Stomach (tissue), 9 donors: ENCODE measurements around the gene SLC6A18. TPM values are rescaled to one million over a fixed set of nuclear protein-coding genes. Genes with fewer than 3 reads are reported as not detected.

ENCODE experiments used
- DNase-seq, 2 donors: peaks; one replicate each; pipeline versions ENCODE4 v3.0.0 to v3.0.0-alpha.2; 2013 to 2019
- H3K27ac ChIP-seq, 5 donors: fragments of 200-600 bp in 4 of 5; sonication (generic) in 4 of 5; one replicate each; pipeline ENCODE4 v1.5.1; 2013 to 2019; ENCODE audit warnings: mild to moderate bottlenecking in 1 of 5, moderate library complexity in 1 of 5
- H3K27me3 ChIP-seq, 3 donors: fragments of 200-600 bp; sonication (generic); one replicate each; pipeline ENCODE4 v1.5.1; 2017 to 2019; ENCODE audit warnings: mixed run types in 1 of 3
- H3K36me3 ChIP-seq, 4 donors: fragments of 200-600 bp; sonication (generic); 1 replicate in 3 of 4; 2 replicates in 1 of 4; pipeline ENCODE4 v1.5.1; 2016 to 2019
- H3K4me1 ChIP-seq, 4 donors: fragments of 200-600 bp; sonication (generic); one replicate each; pipeline ENCODE4 v1.5.1; 2016 to 2019
- H3K4me3 ChIP-seq, 4 donors: fragments of 200-600 bp; sonication (generic) in 3 of 4; one replicate each; pipeline ENCODE4 v1.5.1; 2016 to 2019; ENCODE audit warnings: mild to moderate bottlenecking in 1 of 4
- H3K9me3 ChIP-seq, 4 donors: fragments of 200-600 bp; sonication (generic); one replicate each; pipeline ENCODE4 v1.5.1; 2016 to 2019
- CTCF ChIP-seq, 7 experiments: fragments of 450-650 bp in 4 of 7; fragments of 200-600 bp in 3 of 7; sonication (generic) in 3 of 7; IDR thresholded peaks; one replicate each; pipeline ENCODE4 v1.5.1; 2016 to 2019; ENCODE audit warnings: antibody characterized with exemption in 7 of 7, control low read depth in 2 of 7, mild to moderate bottlenecking in 1 of 7
- EP300 ChIP-seq: sonication (generic); formaldehyde crosslinking; IDR thresholded peaks from one replicate; pipeline ENCODE4 v1.6.1; 2017; ENCODE audit warnings: antibody characterized with exemption
- POLR2A ChIP-seq, 4 donors: fragments of 450-650 bp; IDR thresholded peaks; one replicate each; pipeline ENCODE4 v1.6.1; 2016; ENCODE audit warnings: antibody characterized with exemption in 4 of 4, control low read depth in 2 of 4, mild to moderate bottlenecking in 1 of 4, moderate library complexity in 1 of 4
- POLR2AphosphoS5 ChIP-seq, 3 donors: sonication (generic); formaldehyde crosslinking; IDR thresholded peaks; one replicate each; pipeline ENCODE4 v1.6.1; 2016; ENCODE audit warnings: antibody characterized with exemption in 3 of 3
- WGBS, 5 donors: extraction: QIAGEN DNeasy Blood & Tissue Kit in 3 of 5; methylation state at CpG; one replicate each; pipeline versions ENCODE4 v1.1.5 to v1.1.7; 2013 to 2018; 5-methylcytosine and 5-hydroxymethylcytosine counted together
- intact Hi-C: fragments of 100-400 bp; cut with DNase I; formaldehyde crosslinking; loops from one replicate; pipeline ENCODE4 v1.15.1; 2023; ENCODE audit warnings: low total_unique reads
- polyA plus RNA-seq, 3 donors: library from polyadenylated mRNA; stranded (reverse); fragments of 200-250 nt; gene quantifications; one replicate each; pipeline ENCODE4 v1.2.3, GENCODE V29; 2013
- total RNA-seq, 5 donors: library from RNA; depleted of rRNA; stranded (reverse); fragments of >200 nt; gene quantifications; one replicate each; pipeline versions ENCODE4 v1.1.0 to v1.2.3, GENCODE V29; 2014 to 2016
- donor health status: healthy with polysubstance abuse.
- donor health status: Bipolar disorder and iron deficiency.
- donor health status: healthy.

Gene SLC6A18
- total and polyA plus RNA-seq, 8 donors: not detected

DNA sequence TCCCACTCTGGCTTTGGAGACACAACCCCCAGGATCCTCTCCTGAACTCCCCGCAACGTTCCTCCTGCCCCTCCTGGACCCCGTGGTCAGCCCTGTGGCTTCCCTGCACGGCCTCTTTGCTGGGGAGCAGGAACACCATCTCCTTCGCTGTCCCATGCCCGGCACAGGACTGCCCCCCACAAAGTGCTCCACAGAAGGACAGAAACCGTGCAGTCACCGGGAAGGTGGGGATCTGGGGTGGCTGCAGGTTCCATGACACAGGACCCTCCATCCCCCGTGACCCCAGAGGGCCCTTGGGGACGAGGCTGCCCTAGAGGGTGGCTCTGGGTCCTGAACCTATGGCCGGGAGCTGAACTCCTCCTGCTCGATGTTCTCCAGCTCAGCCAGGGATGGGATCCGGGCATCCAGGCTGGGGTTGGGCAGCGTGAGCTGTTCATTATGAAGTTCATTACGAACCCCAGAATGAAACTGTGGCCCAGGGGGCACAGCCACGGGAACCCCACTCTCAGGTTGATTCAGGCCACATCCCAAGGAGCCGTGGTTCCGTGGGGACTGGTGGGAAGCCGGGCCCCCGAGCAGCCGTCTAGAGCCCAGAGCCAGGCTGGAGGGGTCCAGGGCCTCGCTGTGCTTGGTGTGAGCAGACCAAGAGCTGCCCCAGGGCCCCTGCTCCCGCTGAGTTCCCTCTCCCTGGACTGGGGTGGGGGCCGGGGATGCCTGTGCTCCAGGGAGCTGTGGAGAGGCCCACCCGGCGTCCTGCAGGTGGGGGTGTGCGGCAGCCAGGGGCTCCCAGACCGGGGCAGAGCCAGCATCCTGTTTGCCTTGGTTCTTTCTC is 24.5 kb upstream of the SLC6A18 start:
- no peak overlapping the region for H3K4me3 ChIP-seq
- H3K27ac ChIP-seq: no peak overlapping the region
- H3K27me3 ChIP-seq: peaks cover 0 to 96% (median 6%) of the 10 kb centered on the region in 3 donors
- intact Hi-C loops: no loop called here
- peaks cover 5 to 27% (median 24%) of the 10 kb centered on the region in 4 donors for H3K4me1 ChIP-seq
- TF ChIP-seq POLR2A (IDR thresholded peaks at IDR 0.05): no peak
- no peak for TF ChIP-seq EP300
- TF ChIP-seq POLR2AphosphoS5 (IDR thresholded peaks at IDR 0.05): no peak
- no peak for TF ChIP-seq CTCF (IDR thresholded peaks at IDR 0.05)
- 48 to 63% (median 51%) methylated on average over 17 to 28 of the region's 28 CpGs for WGBS, 5 donors
- H3K36me3 ChIP-seq: no peaks in the 10 kb centered on the region
- no peak for DNase-seq
- H3K9me3 ChIP-seq: no peaks in the 10 kb centered on the region

GRCh38 chr5:1201327-1202025 is 23.7 kb upstream of the SLC6A18 start, which contains the start of gene SLC6A19:
Gene SLC6A19, plus strand, starts transcription at chr5:1201595. Its CDS starts 56 bp downstream, at chr5:1201651.
- Histone ChIP-seq H3K27ac (no peak within 1 kb of the TSS), H3K9me3 (no peaks in the 10 kb centered on the region), H3K27me3 (peaks cover 0 to 95% (median 6%) of the 10 kb centered on the region in 3 donors), H3K4me3 (peak within 1 kb of the TSS in 1 of 4 donors; percentile 9), H3K36me3 (no peaks in the 10 kb centered on the region), H3K4me1 (peaks cover 5 to 27% (median 24%) of the 10 kb centered on the region in 4 donors)
- 26 to 67% (median 48%) methylated on average over 19 to 51 of the region's 51 CpGs for WGBS, 5 donors
- peak; percentile 56 to 63 for DNase-seq
- intact Hi-C loops: no loop called here
- TF ChIP-seq POLR2AphosphoS5 (IDR thresholded peaks at IDR 0.05) (no peak), CTCF (IDR thresholded peaks at IDR 0.05) (no peak), EP300 (no peak), POLR2A (IDR thresholded peaks at IDR 0.05) (no peak)

DNA sequence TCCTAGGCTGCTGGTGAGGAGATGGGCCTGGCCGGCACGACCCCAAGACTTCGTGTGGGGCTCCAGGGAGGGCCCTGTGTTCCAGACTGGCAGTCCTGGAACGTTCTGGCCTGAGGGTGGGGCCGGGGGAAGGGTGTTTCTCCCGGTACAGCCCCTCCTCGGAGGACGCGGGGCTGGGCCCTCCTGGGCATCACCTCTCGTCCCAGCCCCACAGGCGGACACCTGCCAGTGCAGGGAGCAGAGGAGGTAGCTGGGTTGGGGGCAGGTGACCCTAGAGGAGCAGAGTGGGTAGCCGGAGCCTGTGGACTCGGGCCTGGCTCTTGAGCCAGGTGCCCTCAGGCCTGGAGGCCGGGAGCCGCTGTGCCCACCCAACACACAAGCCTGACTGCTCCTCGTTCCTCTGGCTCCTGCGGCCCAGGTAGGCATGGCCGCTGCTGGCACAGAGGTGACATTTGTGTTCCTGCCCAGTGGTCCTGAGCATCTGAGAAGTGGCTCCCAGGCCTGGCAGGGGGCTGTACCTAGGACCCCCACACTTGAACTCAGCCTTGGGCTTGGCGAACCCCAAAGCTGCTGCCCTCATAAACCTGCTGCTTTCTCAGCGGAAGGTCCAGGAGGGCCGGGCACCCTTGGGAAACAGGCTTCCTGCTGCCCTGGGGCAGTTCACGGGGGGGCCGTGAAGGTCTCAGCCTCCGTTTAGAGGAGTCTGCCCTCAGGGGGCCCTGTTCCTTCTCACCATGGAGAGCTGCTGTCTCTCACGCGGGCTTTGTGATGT is 23.0 kb upstream of the SLC6A18 start:
- WGBS, 5 donors: 69 to 77% (median 76%) methylated on average over 23 to 26 of the region's 26 CpGs
- DNase-seq: no peak
- Histone ChIP-seq H3K4me3 (no peak overlapping the region), H3K36me3 (no peaks in the 10 kb centered on the region), H3K27ac (no peak overlapping the region), H3K4me1 (peaks cover 5 to 27% (median 24%) of the 10 kb centered on the region in 4 donors), H3K9me3 (no peaks in the 10 kb centered on the region), H3K27me3 (peaks cover 0 to 95% (median 6%) of the 10 kb centered on the region in 3 donors)
- TF ChIP-seq POLR2A (IDR thresholded peaks at IDR 0.05): no peak
- TF ChIP-seq POLR2AphosphoS5 (IDR thresholded peaks at IDR 0.05): no peak
- TF ChIP-seq EP300: no peak
- no peak for TF ChIP-seq CTCF (IDR thresholded peaks at IDR 0.05)
- intact Hi-C loops: no loop called here

DNA sequence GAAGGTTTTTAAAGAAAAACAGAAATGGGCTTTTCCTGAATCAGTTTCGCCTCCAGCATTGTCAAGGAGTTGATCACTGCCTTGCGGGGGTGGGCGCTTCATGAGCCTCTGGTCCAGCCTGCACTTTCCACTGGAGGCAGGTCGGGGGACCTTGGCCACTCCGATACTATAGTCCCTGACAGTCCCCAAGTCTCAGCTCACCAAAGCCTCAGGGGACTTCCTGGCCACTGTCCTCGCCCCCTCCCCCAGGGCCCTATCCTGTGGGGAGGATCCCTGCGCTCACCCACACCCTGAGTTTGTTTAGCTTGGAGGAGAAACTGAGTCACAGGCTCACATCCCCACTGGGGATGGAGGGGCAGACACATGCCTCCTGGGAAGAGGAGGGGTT is 22.4 kb upstream of the SLC6A18 start:
- DNase-seq: no peak
- TF ChIP-seq POLR2A (IDR thresholded peaks at IDR 0.05) (no peak), EP300 (no peak), CTCF (IDR thresholded peaks at IDR 0.05) (no peak), POLR2AphosphoS5 (IDR thresholded peaks at IDR 0.05) (no peak)
- 83 to 90% (median 86%) methylated on average over 6 to 7 of the region's 7 CpGs for WGBS, 5 donors
- intact Hi-C loops: no loop called here
- Histone ChIP-seq H3K27ac (no peak overlapping the region), H3K4me1 (peaks cover 5 to 27% (median 24%) of the 10 kb centered on the region in 4 donors), H3K9me3 (no peaks in the 10 kb centered on the region), H3K4me3 (no peak overlapping the region), H3K36me3 (no peaks in the 10 kb centered on the region), H3K27me3 (peaks cover 0 to 97% (median 4%) of the 10 kb centered on the region in 3 donors)
